ENCODE measurements around the gene YBEY. TPM values are rescaled to one million over a fixed set of nuclear protein-coding genes. Genes with fewer than 3 reads are reported as not detected.
"Not testable (repeated sequence)": the region's sequence is repeated elsewhere in the genome, so short reads cannot be mapped to it uniquely, and the experiment has no call there.

Gene YBEY
- total RNA-seq, 1 donor from 2014 or later, result 5.3 TPM

GRCh38 chr21:46299167-46299566 lies 13.0 kb downstream of the YBEY start:
- no peak for DNase-seq (ENCODE audit: low read depth in 2 of 2)

DNA sequence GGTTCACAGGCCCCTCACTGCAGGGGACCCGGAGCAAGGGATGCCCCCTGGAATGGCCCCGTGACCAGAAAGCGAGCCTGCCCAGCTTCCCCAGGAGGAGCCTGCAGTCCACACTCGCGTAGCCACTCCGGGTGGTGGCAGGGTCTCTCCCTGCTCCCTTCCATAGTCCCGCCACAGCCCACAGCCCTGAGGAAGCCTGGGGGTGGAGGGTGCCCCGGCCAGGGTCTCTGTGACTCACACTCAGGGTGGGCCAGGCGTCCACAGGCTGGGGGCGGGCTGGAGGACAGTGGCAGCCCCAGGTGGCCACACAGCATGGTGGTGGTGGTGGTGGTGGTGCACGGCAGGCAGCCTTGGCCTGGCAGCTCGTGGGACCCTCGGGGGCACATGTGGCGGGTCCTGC lies 15.6 kb downstream of the YBEY start:
- DNase-seq (ENCODE audit: low read depth in 2 of 2), result no peak

DNA sequence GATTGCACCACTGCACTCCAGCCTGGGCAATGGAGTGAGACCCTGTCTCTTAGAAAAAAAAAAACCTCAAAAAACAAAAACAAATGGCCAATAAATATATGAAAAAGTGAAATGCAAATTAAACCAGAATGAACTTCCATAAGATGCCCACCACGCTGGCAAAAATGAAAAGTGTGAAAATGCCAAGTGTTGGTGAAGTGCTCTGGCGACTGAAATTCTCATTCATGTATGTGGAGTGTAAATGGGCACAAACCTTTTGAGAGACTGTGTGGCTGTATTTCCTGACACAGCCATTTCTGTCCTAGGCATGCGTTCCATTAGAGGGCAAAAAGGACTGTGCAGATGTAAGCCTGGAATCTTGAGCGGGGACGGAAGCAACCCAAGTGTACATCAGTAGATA lies 18.3 kb downstream of the YBEY start:
- no peak for DNase-seq (ENCODE audit: low read depth in 2 of 2)

GRCh38 chr21:46304955-46305354 lies 18.8 kb downstream of the YBEY start:
- no peak for DNase-seq (ENCODE audit: low read depth in 2 of 2)

DNA sequence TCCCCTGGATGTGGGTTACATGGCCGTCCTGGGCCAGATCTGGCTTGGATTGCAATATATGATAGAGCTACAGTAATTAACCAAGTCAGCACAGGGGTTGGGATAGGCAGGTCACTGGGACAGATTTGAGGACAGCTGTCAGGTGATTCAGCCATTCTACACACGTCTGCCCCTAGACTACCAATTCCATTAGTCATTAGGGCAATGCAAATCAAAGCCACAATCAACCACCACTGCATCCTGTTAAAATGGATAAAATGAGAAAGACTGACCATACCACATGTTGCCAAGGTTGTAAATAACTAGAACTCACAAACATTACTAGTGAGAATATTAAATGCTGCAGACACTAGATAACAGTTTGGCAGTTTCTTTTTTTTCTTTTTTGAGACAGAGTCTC lies 21.5 kb downstream of the YBEY start:
- DNase-seq (ENCODE audit: low read depth in 2 of 2), result no peak

DNA sequence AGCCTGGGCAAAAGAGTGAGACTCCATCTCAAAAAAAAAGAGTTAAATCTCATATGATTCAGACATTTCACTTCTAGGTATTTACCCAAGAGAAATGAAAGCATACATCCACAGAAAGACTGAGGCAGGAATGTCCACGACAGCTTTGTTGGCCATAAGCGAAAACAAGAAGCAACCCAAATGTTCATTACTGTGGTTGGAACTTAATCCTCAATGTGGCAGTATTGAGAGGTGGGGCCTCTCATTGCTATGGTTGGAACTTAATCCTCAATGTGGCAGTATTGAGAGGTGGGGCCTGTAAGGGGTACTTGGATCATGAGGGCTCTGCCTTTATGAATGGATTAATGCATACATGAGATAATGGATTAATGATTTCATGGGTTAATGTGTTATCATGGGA lies 22.3 kb downstream of the YBEY start:
- no peak for DNase-seq (ENCODE audit: low read depth in 2 of 2)

GRCh38 chr21:46310260-46310659 lies 24.1 kb downstream of the YBEY start:
- DNase-seq (ENCODE audit: low read depth in 2 of 2), result not testable (repeated sequence)

DNA sequence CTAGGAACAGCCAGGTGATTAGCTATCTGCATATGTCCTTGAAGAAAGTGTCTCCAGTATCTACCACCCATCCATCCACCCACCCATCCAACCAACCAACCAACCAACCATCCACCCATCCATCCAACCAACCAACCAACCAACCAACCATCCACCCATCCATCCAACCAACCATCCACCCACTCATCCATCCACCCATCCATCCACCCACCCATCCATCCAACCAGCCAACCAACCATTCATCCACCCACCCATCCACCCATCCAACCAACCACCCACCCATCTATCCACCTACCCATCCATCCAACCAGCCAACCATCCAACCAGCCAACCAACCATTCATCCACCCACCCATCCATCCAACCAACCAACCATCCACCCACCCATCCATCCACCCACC lies 25.4 kb downstream of the YBEY start:
- no peak for DNase-seq (ENCODE audit: low read depth in 2 of 2)

GRCh38 chr21:46312949-46313348 lies 26.8 kb downstream of the YBEY start:
- DNase-seq (ENCODE audit: low read depth in 2 of 2), result no peak

DNA sequence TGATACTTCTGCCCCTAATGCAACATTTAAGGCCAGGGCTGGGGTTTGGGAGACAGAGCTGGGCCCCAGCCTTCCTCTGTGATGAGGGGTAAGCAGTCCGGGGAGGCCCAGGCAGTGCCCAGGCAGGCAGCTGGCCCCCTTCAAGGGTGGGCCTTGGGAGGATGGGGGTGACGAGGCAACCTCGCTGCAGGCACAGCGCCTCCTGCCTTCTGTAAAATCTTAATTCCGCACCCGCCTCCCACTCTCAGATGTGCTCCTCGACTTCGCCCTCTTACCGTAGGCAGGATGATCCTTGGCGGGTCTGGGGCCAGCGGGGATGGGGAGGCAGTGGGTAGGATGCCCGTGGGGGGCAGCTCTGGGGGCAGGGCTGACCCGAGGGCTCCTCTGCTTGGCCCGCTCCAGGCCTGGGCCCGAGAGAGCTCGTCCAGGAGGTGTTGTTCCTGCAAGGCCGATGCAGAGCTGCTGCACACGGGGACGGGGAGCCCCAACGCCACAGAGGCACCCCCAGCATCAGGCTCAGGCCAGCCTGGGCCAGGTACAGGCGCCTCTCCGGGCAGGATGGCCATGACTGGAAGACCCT lies 28.4 kb downstream of the YBEY start:
- DNase-seq (ENCODE audit: low read depth in 2 of 2), result no peak

GRCh38 chr21:46316708-46317324 lies 30.7 kb downstream of the YBEY start:
- no peak for DNase-seq (ENCODE audit: low read depth in 2 of 2)

DNA sequence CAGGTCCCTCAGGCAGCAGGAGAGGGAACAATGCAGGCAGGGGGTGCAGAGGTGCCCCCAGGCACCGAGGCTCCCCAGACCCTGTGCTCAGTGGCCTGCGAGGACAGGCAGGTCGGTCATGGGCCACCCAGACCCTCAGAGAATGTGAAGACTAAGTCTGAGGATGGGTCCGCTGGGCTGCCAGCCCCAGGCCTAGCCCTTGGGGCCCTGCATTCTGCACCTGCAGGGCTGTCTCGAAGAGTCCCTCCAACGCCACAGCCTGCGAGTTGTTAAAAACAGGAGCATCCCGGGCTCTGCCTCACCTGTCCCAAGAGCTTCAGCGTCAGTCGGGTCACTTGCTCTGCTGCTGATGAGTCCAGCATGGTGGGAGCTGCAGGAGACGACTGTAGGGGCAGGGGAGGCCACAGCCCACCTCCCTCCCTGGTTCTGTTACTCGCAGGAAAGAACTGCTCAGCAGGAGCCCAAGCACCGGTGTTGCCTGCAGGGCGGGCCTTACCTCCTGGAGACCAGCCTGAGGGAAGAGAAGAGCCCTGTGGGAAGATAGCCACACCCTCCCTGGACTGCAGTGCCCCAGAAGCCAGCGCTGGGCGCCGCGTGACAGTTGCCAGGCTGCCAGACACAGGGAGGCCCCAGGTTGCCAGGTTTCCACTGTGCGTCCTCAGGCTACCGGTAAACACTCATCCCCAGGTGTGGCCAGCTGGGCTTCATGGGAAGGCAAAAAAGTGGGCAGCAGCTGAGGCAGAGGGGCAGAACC lies 31.7 kb downstream of the YBEY start:
- no peak for DNase-seq (ENCODE audit: low read depth in 2 of 2)

DNA sequence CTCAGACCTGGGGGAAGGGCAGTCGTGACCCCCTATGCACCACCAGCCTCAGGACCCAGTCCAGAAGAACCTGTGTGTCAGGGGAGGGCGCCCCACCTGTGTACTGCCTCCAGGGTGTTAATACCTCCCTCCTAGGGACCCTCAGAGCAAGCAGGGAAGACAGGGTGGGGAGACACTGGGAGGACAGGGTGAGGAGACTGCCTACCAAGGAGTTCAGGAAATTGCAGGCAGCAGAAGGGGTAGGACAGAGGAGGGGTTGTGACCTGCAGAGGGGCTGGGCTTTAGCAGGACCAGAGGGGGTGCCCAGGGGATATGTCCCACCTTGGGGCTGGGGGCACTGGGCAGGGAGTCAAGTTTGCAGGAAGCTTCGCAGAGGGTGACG lies 32.3 kb downstream of the YBEY start:
- DNase-seq (ENCODE audit: low read depth in 2 of 2), result no peak

- DNase-seq (ENCODE audit: low read depth in 2 of 2), result no peak
These were observed 33.0 kb downstream of the YBEY start for GRCh38 chr21:46319186-46319585.

- peak in 1 of 2 donors; percentile 60 for DNase-seq (ENCODE audit: low read depth in 2 of 2)
These were observed 34.2 kb downstream of the YBEY start for GRCh38 chr21:46320331-46320801.

DNA sequence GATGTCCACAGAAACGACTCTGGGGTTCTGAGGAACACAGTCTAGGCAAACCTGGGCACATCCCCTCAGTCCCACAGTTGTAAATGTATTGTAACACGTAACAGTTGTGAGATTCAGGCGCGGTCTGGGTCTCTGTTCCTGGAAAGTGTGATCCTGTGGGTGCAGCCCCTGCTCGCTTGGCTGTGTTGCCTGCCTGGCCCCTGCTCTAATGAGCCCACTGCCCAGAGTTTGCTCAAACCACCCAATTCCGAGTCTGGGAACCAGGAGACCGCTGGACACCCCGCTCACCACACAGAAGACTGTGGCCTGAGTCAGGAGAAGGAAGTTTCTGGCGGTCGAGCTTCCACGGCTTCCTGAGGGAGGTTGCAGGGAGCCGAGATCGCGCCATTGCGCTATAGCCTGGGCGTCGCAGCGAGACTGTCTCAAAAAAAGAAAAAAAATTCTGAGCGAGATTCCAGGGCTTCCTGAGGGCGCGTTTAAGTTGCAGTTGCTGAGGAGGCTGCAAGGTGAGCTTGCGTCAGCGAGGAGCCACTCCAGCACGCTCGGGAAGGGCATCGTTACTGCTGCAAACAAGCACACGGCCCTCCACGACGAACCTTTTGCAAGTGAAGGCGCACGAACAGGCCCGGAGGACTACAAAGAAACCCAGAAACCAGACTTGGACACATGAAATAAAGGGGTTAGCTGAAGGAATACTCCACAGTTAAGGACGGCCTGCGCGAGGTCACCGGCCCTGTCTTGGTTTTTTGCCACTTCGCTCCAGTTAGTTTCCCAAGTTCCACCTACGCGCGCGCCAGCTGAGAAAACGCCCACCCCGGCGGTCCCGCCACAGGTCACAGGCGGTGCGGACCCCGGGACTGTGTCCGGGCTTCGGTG lies 36.4 kb downstream of the YBEY start:
- peak in 1 of 2 donors; percentile 45 for DNase-seq (ENCODE audit: low read depth in 2 of 2)

- no peak for DNase-seq (ENCODE audit: low read depth in 2 of 2)
These were observed 37.1 kb downstream of the YBEY start for GRCh38 chr21:46323227-46323709.

GRCh38 chr21:46323710-46324389 lies 37.7 kb downstream of the YBEY start, which contains the start of the genes C21orf58 and PCNT:
TSS of gene C21orf58 (minus strand) at chr21:46323870. CDS start at chr21:46322738, 1,132 bp downstream.
TSS of gene PCNT (plus strand) at chr21:46324156. CDS start at chr21:46324229, 73 bp downstream.
- peak; percentile 94 to 98 for DNase-seq (ENCODE audit: low read depth in 2 of 2)

GRCh38 chr21:46324390-46325072 lies 38.4 kb downstream of the YBEY start:
- DNase-seq (ENCODE audit: low read depth in 2 of 2), result peak; percentile 43 to 87
